ENCODE data around the gene KCNK7.

KCNK7 gene

DNA sequence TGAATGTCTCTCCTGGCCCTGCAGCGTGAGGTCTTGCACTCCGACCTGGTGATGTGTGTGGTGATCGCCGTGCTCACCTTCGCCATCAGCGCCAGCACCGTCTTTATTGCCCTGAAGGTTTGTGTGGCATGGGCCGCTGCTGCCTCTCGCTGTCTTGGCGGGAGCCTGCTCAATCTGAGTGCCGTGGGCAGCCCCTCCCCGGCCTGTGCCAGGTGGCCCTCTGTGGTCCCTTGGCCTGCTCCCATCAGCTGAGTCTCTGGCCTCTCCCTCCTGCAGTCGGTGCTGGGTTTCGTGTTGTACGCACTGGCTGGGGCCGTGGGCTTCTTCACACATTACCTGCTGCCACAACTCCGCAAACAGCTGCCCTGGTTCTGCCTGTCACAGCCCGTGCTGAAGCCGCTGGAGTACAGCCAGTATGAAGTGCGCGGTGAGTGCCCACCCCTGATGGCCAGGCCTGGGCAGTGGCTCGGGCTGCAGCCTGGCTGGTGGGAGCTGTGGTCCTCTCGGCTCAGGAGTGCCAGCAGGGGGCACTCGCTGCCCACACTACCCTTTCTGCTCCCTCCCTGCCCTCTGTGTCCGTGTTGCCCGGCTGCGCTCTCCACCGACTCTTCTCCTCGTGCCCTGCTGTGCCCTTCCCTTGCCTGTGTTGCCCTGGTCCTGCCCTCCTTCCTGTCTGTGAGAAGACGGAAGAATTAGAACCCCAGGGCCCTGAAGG, 30.2 kb upstream of the KCNK7 start:
- DNase-seq: no peak

DNA sequence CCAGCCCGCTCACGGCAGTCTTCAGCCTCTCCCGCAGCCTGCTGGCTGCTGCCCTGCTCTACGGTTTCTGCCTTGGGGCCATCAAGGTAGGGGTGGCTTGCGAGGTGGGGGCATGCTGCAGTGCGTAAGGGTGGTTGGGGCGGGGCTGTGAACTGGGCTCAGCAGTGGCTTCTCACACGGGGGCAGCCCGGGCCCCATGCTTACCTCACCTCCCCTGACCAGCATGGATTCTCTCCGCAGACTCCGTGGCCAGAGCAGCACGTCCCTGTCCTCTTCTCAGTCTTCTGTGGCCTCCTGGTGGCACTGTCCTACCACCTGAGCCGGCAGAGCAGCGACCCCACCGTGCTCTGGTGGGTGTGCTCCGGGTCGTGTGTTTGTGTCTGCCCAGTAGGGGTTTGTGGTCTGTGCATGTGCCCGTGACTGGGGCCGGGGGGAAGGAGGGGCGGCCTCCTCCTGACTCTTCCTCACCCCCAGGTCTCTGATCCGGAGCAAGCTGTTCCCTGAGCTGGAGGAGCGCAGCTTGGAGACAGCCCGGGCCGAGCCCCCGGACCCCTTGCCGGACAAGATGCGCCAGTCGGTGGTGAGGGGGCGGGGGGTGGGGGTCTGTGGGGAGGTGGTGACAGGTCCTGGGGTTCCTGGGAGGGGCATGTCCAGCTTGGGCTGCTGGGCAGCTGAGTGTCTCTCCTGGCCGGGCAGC, 29.5 kb upstream of the KCNK7 start:
- no peak for DNase-seq

DNA sequence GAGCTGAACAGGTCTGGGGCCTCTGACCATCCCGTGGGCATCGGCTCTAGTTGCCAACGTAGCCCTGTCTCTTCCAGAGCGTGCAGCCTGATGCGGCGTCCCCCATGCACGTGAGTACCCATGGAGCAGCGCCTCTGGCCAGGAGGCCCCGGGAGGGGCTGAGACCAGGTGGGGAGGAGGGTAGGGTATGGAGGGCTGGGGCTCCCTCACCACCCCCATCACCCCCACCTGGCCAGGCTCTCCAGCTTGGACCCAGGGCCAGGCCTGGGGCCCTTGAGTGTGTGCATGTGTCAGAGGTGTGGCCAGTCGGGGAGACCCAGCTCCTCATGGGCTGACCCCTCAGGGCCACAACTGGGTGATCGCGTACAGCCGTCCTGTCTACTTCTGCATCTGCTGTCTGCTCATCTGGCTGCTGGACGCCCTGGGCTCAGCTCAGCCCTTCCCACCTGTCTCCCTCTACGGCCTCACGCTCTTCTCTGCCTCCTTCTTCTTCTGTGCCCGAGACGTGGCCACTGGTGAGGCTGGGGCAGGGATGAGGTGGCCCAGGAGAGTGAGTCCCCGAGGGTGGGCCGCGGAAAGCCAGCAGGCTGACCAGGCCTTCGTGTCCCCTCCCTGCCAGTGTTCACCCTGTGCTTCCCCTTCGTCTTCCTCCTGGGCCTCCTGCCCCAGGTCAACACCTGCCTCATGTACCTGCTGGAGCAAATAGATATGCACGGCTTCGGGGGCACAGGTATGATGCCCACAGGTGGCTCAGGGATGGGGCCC, 28.4 kb upstream of the KCNK7 start:
- no peak for DNase-seq

DNA sequence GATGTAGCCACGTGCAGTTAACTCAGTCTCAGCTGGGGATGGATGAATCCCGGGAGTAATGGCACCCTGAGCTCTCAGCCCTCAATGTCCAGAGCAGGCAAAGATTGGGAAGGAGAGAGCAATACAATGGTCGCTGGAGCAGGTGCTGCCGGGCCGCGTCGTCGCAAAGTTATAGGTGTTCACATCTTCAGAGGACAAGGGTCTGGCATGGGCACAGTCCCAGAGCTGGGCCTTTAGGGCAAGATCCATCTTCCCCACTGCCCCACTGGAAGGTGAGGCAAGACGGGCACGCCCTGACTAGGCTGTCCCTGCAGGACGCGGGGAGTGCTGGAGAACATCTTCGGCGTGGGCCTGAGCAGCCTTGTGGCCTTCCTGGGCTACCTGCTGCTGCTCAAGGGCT, 27.6 kb upstream of the KCNK7 start:
- DNase-seq: no peak

DNA sequence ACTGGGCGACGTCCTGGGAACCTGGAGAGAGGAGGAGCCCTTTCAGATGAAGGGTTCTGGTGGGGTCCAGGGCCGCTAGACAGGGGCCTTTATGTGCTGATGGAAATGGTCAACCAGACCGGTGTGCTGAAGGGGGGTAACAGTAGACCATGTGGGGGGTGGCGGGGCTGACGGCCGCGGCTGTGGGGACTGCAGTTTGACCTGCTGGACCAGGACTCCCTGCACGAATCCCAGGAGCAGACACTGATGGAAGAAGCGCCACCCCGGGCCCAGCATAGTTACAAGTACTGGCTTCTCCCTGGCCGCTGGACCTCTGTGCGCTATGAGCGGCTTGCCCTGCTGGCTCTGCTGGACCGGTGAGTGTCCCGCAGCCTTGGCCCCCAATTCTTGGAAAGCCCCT, 26.4 kb upstream of the KCNK7 start:
- no peak for DNase-seq

DNA sequence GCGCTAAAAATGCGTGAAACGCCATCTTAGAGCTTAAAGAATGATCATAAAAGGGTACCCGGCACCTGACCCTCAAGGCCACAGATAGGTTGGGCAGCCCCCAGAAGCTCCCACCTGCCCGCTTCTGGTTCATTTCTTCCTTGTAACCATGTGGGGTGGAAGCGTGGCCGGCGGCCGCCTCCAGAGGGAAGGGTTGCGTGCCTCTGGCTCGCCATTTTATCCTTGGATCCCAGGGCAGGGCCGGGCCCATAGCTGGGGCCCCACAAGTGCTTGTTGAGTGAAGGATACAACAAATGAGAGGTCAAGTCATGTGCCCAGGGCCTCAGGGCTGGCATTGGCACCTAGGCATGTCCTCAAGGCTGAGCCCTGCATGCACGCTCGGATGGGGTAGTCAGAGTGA, 25.9 kb upstream of the KCNK7 start:
- DNase-seq: no peak

DNA sequence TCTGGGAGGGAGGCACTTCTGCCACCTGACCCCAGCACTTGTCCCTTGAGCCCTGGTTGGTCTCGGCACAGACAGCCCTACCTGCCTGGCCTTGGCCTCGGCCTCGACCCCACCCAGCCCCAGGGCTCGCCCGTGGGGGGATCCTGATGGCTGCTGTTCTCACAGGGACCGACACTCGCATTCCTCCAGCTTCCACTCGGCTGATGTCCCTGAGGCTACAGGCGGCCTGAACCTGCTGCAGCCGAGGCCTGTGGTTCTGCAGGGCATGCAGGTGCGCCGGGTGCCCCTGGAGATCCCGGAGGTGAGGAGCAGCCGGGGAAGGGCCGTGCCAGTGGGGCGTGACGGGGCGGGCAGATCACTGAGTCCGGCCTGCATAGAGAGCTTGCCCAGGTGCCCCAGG, 25.1 kb upstream of the KCNK7 start:
- no peak for DNase-seq

DNA sequence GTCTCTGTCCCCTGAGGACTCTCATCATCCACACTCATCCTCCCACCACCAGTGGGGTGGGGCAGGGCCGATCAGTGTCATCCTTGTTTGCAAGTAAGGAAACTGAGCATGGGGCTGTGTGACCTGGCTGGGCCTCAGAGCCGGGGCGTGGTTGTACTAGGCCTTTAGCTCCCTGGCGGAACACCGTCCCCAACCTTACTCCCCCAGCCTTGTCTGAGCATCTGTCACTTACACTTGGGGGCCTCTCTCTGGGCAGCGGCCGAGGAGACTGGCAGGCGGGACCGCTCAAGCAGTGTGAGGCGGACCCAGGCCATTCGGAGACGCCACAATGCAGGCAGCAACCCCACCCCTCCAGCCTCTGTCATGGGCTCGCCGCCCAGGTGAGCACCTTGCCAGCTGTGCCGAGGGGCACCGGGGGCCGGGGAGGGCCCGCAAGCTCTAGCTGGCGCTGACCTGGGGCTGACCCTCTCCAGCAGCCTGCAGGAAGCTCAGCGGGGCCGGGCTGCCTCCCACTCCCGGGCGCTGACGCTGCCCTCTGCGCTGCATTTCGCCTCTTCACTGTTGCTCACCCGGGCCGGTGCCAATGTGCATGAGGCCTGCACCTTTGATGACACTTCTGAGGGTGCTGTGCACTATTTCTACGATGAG, 23.8 kb upstream of the KCNK7 start:
- no peak for DNase-seq

DNA sequence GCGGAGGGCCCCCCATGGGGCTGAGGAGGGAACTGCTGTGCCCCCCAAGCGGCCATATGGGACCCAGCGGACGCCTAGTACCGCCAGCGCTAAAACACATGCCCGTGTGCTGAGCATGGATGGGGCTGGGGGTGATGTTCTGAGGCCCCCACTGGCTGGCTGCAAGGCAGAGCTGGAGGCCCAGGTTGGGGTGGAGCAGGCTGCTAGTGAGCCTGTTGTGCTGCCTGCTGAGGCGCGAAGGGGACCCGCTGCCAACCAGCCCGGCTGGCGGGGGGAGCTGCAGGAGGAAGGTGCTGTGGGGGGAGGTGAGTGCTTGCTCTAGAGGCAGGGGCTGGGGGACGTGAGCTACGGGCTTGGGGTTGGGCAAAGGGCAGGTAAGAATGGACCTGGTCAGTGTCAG, 23.2 kb upstream of the KCNK7 start:
- no peak for DNase-seq

DNA sequence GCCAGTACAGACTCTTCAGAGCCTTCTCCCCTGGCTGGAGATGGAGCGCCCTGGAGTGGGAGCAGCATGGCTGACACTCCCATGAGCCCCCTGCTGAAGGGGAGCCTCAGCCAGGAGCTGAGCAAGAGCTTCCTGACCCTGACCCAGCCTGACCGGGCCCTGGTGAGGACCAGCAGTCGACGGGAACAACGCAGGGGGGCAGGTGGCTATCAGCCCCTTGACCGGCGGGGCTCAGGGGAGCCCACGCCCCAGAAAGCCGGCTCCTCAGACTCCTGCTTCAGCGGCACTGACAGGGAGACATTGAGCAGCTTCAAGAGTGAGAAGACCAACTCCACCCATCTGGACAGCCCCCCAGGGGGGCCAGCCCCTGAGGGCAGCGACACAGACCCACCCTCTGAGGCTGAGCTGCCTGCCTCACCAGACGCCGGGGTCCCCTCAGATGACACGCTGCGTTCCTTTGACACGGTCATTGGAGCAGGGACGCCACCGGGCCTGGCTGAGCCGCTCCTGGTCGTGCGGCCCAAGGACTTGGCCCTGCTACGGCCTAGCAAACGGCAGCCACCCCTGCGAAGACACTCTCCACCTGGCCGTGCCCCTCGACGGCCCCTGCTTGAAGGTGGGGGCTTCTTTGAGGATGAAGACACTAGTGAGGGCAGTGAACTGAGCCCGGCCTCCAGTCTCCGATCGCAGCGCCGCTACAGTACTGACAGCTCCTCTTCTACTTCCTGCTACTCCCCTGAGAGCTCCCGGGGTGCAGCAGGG, 22.6 kb upstream of the KCNK7 start:
- no peak for DNase-seq

DNA sequence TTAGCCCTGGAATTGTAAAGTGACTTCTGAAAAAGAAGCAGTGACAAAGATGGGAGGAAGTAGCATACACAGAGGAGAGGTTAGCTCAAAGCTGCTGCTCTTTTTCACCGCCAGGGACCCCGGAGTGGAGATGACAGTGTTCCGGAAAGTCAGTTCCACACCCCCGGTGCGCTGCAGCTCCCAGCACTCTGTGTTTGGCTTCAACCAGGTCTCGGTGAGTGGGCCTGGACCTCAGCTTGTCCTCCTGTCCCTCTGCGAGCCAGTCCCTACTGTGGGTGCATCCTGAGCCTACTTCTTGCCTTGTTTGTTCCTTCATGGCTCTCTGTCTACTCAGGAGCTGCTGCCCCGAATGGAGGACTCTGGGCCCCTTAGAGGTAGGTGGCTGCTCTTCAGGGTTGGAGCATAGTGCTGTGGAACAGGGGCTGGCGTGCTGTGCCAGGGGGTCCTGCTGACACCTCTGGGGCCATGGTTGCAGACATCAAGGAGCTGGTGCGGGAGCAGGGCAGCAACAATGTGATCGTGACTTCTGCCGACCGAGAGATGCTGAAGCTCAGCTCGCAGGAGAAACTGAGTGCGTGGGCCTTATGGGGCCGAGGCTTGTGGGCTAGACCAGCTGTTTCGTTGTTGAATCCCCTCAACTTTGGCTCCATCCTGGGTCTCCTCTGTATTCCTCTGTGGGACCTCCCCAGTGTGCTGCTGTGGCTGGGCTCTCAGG, 21.7 kb upstream of the KCNK7 start:
- DNase-seq: no peak

DNA sequence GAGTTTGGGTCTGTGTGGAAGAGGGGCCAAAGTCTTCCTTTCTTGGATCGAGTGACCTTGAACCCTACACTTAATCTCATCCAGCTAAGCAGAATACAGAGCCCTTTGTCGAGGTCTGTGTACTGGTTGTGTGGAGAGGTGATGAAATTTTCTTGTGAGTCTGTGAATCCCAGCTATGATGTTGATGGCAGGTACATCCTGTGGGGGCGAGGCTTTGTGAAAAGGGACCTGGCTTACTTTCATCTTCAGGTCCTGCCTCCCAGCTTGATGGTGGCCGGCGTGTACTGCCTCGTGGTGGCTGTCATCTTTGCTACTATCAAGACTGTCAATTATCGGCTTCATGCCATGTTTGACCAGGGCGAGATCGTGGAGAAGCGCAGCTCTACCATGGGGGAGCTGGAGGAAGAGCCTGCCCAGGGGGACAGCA, 21.0 kb upstream of the KCNK7 start:
- DNase-seq: no peak

DNA sequence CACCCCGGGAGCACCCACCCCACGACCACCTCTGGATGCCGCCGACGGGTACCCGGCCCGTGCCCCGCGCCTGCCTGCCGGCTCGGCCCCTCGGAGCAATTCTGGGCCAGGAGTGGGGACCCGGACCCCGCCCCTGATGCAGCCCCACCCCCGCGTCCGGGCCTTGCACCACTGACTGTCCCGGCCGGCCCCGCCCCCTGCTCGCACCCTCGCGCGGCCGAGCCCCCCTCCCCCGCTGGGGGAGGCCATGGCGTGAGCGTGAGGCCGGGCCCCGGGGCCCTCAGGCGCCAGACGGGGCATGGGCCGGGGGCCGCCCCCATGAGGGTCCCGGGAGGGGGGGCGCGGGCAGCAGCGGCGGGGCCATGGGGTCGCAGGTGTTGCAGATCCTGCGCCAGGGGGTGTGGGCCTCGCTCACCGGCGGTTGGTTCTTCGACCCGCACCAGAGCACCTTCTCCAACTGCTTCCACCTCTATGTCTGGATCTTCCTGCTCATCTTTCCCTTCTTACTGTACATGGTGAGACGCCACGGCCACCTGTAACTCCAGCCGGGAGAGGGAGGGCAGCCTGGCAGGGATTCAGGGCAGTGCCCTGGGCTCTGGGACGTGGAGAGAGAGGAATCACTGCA, 20.5 kb upstream of the KCNK7 start:
- DNase-seq: peak; percentile 17

DNA sequence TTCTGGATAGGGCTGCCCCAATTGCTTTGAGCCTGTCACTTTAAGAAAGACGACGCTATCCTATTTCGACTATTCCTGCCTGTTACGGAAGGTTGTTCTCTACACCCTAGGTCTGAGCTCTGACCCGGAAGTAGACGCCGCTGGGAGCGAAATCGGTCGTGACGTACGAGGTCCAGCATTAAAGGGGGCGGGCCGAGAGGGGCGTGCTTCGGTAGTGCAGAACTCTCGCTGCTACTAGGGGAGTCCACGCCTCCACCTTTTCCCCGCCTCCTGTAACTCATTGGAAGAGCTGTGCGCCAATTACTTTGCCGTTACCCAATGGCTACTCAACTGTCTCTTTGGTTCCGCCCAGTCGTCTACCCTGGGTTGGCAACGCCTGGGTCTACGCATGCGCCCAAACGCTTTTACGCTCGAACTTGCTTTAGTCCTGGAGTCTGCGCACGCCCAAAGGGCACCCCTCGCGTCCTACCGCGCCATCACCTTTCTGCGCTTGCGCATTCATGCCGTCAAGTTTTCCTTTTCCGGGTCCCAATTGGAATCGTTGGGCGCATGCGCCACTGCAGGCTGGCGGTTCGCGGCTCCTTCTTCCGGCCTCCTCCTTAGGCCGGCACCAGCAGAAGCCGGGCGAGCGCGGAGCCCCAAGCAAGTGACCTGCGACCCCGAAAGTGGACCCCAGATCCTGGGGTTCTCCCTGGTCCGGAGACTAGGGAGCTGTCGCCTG, 19.8 kb upstream of the KCNK7 start, which contains the start of gene PCNX3:
PCNX3 (plus strand) TSS at position 548 of the 721 bp plus-strand sequence. CDS start 536 bp downstream, outside the sequence.
- peak; percentile 100 for DNase-seq

DNA sequence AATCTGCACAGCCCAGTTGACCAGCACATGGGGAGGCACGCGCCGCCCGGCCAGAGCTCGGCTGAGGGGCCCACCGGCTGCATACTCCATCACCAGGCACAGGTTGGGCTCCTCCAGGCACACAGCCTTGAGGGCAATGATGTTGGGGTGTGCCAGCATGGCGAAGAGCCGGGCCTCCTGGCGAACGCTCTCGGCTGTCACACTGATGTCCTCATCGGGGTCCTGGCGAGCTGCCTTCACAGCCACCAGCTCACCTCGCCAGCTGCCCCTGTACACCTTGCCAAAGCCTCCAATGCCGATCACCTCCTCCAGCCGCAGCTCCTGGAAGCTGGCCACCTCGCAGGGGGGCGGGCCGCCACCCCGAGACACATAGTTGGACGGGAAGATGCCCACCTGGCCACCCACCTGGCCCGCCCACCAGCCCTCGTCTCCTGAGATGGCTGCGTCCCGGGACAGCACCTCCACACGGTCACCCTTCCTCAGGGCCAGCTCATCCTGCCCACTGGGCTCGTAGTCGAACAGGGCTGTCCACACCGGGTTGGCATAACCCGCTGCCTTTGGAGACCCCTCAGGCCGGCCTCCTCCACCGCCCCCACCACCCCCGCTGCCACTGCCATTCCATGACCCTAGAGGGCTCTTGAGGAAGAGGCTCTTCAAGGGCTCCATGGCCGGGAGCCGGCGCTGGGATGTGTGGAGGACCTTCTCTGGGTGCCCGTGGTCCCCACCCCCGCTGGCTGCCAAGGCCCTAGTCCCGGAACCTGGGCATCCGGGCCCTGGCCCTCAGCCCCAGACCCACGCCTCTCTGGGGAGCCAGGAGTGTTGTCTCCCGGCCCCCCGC, 17.7 kb upstream of the KCNK7 start:
- DNase-seq: no peak

DNA sequence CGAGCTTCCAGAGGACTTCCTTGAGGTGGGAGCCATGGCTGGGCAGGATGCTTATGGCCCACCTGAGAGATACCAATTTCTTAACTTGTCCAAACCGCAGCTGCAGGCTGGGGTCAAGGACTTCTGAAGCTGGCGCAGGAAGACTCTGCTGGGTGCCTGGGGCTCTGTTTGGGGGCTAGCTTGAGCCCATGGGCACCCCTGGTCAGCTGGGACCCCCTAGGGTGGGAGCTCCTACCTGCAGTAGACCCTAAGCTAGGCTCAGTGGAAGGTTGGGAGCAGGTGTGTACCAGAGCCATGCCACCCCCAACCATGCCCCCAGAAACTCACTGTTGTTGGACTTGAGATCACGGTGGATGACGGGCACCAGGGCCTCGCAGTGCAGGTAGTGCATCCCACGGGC, 17.1 kb upstream of the KCNK7 start:
- DNase-seq: no peak

DNA sequence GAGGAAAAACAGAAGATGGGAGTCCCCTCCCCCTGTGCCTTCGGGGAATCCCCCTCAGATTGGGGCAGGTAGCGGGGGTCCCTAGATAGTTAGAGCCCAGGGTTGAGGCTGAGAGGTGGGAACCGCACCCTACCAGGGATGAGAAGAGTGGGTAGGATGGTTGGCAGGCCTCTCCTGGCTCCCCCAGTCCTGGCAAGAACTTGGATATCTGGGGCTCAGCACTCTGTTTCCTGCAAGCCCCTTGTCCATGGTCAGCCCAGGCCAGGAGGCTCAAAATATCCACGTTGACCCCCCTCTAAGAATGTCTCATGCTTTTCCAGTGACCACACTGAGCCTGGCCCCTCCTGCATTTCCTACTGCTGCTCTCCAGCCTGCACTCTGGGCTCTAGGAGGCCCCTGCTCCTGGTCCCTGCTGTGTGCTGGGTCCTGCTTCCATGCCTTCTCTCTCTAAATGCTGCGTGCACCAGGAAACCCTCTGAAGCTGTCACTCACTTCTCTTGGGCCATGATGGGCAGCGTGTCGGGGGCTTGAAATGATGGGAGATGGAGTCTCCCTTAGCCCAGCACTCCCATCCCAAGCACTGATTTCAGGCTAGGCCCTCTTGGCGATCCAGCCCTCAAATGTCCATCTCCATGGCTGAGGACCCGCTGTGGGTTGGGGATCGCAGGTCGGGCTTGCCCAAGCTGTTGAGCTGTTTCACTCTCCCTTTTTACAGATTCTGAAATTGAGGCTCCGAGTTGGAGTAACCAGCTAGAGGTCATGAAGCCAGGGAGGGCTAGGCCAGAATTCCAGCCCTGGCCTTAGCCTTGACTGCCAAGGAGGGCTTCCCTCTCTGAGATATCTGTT, 16.4 kb upstream of the KCNK7 start:
- no peak for DNase-seq

DNA sequence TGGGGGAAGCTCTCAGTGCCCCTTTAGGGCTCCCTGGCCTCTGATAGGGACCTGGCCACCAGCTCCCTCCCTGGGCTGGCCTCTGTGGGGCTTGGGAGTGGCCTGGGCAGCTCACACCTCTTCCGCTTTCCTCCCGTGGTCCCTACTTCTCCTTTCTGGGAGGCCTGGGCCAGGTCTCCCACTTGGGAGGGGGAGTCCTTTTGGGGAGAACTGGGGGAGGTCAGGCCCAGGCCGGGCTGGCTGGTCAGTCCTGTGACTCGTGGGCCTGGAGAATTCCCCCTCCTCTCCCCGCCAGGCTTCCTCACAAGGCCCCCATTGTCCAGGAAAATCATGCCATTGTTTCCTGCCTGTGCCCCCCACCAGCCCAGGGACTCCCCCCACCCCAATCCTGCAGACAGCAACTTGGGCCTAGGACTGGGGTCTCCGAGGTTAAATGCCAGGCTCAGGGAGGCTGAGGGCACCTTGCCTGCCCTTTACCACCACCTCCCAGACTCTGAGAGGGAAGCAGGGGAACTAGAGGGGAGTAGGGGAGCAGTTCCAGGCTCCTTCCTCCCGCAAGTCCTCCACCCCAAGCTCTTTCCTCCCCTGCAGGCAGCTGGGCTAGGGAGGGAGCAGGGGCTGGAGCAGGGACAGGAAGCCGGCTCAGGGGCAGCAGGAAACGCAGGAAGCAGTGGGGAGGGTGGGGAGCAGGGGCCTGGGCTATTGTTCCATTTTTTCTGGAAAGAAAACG, 15.6 kb upstream of the KCNK7 start:
- no peak for DNase-seq
